Measurements from ENCODE around the gene POC5.

Gene POC5

GRCh38 chr5:75723378-75723777 lies 6.1 kb upstream of the POC5 start:
- ChIA-PET POLR2A (no interaction called here), CTCF (no interaction called here)
- Histone ChIP-seq H3K27me3 (replicated peaks in 2 of 5; ENCODE audit: control insufficient read depth in 4 of 5, insufficient read depth in 5 of 5, low read length in 4 of 5) (no peaks in the 10 kb centered on the region), H3K27ac (ENCODE audit: insufficient read depth in 1 of 2, low read depth in 1 of 2, low read length in 2 of 2, poor library complexity in 1 of 2, severe bottlenecking in 2 of 2) (no peak overlapping the region), H3K36me3 (ENCODE audit: control insufficient read depth in 4 of 4, insufficient read depth in 4 of 4, low read length in 3 of 4) (no peaks in the 10 kb centered on the region), H3K9me3 (ENCODE audit: control extremely low read depth in 1 of 5, control insufficient read depth in 4 of 5, insufficient read depth in 2 of 5, low read depth in 1 of 5, low read length in 4 of 5) (no peaks in the 10 kb centered on the region), H3K4me3 (ENCODE audit: control insufficient read depth in 1 of 7, extremely low read depth in 1 of 7, insufficient read depth in 4 of 7, low read depth in 2 of 7, low read length in 6 of 7) (no peak overlapping the region), H3K4me1 (ENCODE audit: control extremely low read depth in 1 of 4, control insufficient read depth in 4 of 4, insufficient read depth in 4 of 4, low read length in 3 of 4) (no peaks in the 10 kb centered on the region)
- no CpG with 5 or more reads among the region's 1 CpG for WGBS (ENCODE audit: insufficient coverage)
- DNase-seq, result no peak

DNA sequence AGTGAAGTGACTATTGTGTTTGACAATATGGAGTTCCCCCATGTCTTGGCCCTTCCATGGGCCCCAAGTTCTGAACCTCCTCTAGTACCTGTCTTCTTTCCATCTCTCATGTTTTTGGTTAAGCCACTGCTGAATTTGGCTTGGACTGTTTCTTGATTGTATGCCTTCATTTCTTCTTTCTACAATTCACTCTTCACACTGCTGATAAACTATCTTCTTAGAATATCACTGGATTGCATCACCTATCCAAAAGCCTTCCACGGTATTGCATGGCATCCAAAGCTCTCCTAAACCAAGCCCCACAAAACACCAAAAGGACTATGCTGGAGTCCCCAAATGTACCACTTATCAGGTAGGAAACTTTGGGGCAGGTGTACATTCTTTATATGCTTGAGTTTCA lies 4.3 kb upstream of the POC5 start:
- WGBS (ENCODE audit: insufficient coverage), result 100% methylated on average over 1 of the region's 1 CpG
- DNase-seq, result no peak
- Histone ChIP-seq H3K9me3 (ENCODE audit: control extremely low read depth in 1 of 5, control insufficient read depth in 4 of 5, insufficient read depth in 2 of 5, low read depth in 1 of 5, low read length in 4 of 5) (no peaks in the 10 kb centered on the region), H3K4me1 (ENCODE audit: control extremely low read depth in 1 of 4, control insufficient read depth in 4 of 4, insufficient read depth in 4 of 4, low read length in 3 of 4) (peaks cover 0 to 6% (median 2%) of the 10 kb centered on the region in 4 experiments), H3K27ac (ENCODE audit: insufficient read depth in 1 of 2, low read depth in 1 of 2, low read length in 2 of 2, poor library complexity in 1 of 2, severe bottlenecking in 2 of 2) (no peak overlapping the region), H3K27me3 (replicated peaks in 2 of 5; ENCODE audit: control insufficient read depth in 4 of 5, insufficient read depth in 5 of 5, low read length in 4 of 5) (no peaks in the 10 kb centered on the region), H3K36me3 (ENCODE audit: control insufficient read depth in 4 of 4, insufficient read depth in 4 of 4, low read length in 3 of 4) (no peaks in the 10 kb centered on the region), H3K4me3 (ENCODE audit: control insufficient read depth in 1 of 7, extremely low read depth in 1 of 7, insufficient read depth in 4 of 7, low read depth in 2 of 7, low read length in 6 of 7) (no peak overlapping the region)
- CTCF ChIA-PET, result no interaction called here
- POLR2A ChIA-PET, result no interaction called here

DNA sequence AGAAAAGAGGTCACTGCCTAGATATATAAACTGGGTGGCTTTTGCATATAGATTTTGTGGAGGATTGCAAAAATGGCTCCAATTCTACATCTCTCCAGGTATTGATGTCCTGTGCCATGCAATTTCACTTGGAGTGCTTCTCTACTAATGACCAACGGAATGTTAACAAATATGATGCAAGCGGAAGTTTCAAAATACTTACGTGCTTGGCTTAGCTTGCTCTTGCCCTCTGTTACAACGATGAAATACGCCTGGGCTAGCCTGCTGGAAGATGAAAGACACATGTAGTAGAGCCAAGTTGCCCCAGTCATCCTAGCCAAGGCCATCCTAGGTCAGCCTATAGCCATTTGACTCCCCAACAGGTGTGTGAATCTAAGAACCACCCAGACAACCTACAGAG lies 3.6 kb upstream of the POC5 start:
- ChIA-PET CTCF (no interaction called here), POLR2A (no interaction called here)
- peaks cover 3 to 13% (median 7%) of the 10 kb centered on the region in 4 experiments for H3K4me1 ChIP-seq (ENCODE audit: control extremely low read depth in 1 of 4, control insufficient read depth in 4 of 4, insufficient read depth in 4 of 4, low read length in 3 of 4)
- H3K9me3 ChIP-seq (ENCODE audit: control extremely low read depth in 1 of 5, control insufficient read depth in 4 of 5, insufficient read depth in 2 of 5, low read depth in 1 of 5, low read length in 4 of 5), result no peaks in the 10 kb centered on the region
- no peaks in the 10 kb centered on the region for H3K36me3 ChIP-seq (ENCODE audit: control insufficient read depth in 4 of 4, insufficient read depth in 4 of 4, low read length in 3 of 4)
- H3K27me3 ChIP-seq (replicated peaks in 2 of 5; ENCODE audit: control insufficient read depth in 4 of 5, insufficient read depth in 5 of 5, low read length in 4 of 5), result no peaks in the 10 kb centered on the region
- WGBS (ENCODE audit: insufficient coverage), result 91% methylated on average over 5 of the region's 5 CpGs
- H3K27ac ChIP-seq (ENCODE audit: insufficient read depth in 1 of 2, low read depth in 1 of 2, low read length in 2 of 2, poor library complexity in 1 of 2, severe bottlenecking in 2 of 2), result no peak overlapping the region
- H3K4me3 ChIP-seq (ENCODE audit: control insufficient read depth in 1 of 7, extremely low read depth in 1 of 7, insufficient read depth in 4 of 7, low read depth in 2 of 7, low read length in 6 of 7), result no peak overlapping the region
- no peak for DNase-seq

- Histone ChIP-seq H3K27ac (ENCODE audit: insufficient read depth in 1 of 2, low read depth in 1 of 2, low read length in 2 of 2, poor library complexity in 1 of 2, severe bottlenecking in 2 of 2) (peak overlapping the region; percentile 85), H3K4me3 (ENCODE audit: control insufficient read depth in 1 of 7, extremely low read depth in 1 of 7, insufficient read depth in 4 of 7, low read depth in 2 of 7, low read length in 6 of 7) (peak overlapping the region; percentile 79 to 99 (median 95)), H3K36me3 (ENCODE audit: control insufficient read depth in 4 of 4, insufficient read depth in 4 of 4, low read length in 3 of 4) (peaks cover 0 to 8% (median 5%) of the 10 kb centered on the region in 4 experiments), H3K9me3 (ENCODE audit: control extremely low read depth in 1 of 5, control insufficient read depth in 4 of 5, insufficient read depth in 2 of 5, low read depth in 1 of 5, low read length in 4 of 5) (no peaks in the 10 kb centered on the region), H3K27me3 (replicated peaks in 2 of 5; ENCODE audit: control insufficient read depth in 4 of 5, insufficient read depth in 5 of 5, low read length in 4 of 5) (no peaks in the 10 kb centered on the region), H3K4me1 (ENCODE audit: control extremely low read depth in 1 of 4, control insufficient read depth in 4 of 4, insufficient read depth in 4 of 4, low read length in 3 of 4) (peaks cover 3 to 16% (median 8%) of the 10 kb centered on the region in 4 experiments)
- ChIA-PET CTCF (no interaction called here), POLR2A (no interaction called here)
- no peak for DNase-seq
- 0% methylated on average over 7 of the region's 7 CpGs for WGBS (ENCODE audit: insufficient coverage)
Measured at GRCh38 chr5:75716715-75717081, 539 bp downstream of the POC5 start.

- peaks cover 3 to 20% (median 13%) of the 10 kb centered on the region in 4 experiments for H3K36me3 ChIP-seq (ENCODE audit: control insufficient read depth in 4 of 4, insufficient read depth in 4 of 4, low read length in 3 of 4)
- H3K4me3 ChIP-seq (ENCODE audit: control insufficient read depth in 1 of 7, extremely low read depth in 1 of 7, insufficient read depth in 4 of 7, low read depth in 2 of 7, low read length in 6 of 7), result no peak overlapping the region
- ChIA-PET POLR2A (no interaction called here), CTCF (interaction anchor here (1.8 kb wide), 1 partner anchor 17 kb away, joined by 4 read pairs; no protein-coding TSS in a partner anchor)
- WGBS (ENCODE audit: insufficient coverage), result 100% methylated on average over 2 of the region's 2 CpGs
- H3K27ac ChIP-seq (ENCODE audit: insufficient read depth in 1 of 2, low read depth in 1 of 2, low read length in 2 of 2, poor library complexity in 1 of 2, severe bottlenecking in 2 of 2), result peak overlapping the region; percentile 9 to 19
- peaks cover 7 to 29% (median 22%) of the 10 kb centered on the region in 4 experiments for H3K4me1 ChIP-seq (ENCODE audit: control extremely low read depth in 1 of 4, control insufficient read depth in 4 of 4, insufficient read depth in 4 of 4, low read length in 3 of 4)
- peaks cover 0 to 1% (median 0%) of the 10 kb centered on the region in 5 experiments for H3K9me3 ChIP-seq (ENCODE audit: control extremely low read depth in 1 of 5, control insufficient read depth in 4 of 5, insufficient read depth in 2 of 5, low read depth in 1 of 5, low read length in 4 of 5)
- no peak for DNase-seq
- no peaks in the 10 kb centered on the region for H3K27me3 ChIP-seq (replicated peaks in 2 of 5; ENCODE audit: control insufficient read depth in 4 of 5, insufficient read depth in 5 of 5, low read length in 4 of 5)
Measured at GRCh38 chr5:75712091-75712490, 5.1 kb downstream of the POC5 start.

DNA sequence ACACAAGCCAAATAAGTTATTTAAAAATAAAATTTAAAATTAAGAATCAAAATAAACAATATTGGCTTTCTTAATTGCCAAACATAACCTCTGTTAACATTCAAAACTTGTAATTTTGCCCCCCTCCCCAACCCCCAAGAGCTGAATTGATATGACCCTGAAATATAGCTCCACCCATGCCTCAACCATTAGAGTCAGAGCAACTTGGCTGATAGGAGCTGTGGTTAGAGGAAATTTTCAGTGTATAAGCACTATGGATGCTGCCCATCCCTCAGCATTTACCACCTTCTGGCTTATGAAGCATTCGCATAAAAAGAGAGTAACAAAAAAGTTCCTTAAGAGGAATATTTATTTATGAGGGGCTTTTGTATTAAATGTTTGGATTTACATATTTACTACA lies 6.1 kb downstream of the POC5 start:
- CTCF ChIA-PET, result interaction anchor here (1.8 kb wide), 1 partner anchor 18 kb away, joined by 4 read pairs; no protein-coding TSS in a partner anchor
- no CpG with 5 or more reads among the region's 1 CpG for WGBS (ENCODE audit: insufficient coverage)
- POLR2A ChIA-PET, result no interaction called here

DNA sequence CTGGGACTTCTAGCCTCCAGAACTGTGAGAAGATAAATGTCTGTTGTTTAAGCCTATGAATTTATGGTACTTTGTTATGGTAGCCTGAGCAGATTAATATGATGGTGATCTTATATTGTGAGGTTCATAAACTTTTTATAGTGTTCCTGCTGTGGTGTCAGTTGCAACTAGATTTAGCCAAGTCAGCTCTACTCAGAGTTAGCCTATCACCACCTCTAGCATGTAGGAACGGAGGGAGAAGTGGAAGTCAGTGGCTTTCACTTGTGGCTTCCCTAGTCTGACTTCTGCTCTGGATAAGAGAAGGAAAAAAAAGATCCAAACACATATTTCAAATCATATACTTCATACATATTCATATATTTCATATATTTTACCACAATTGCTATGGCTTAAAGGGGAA lies 6.6 kb downstream of the POC5 start:
- H3K27me3 ChIP-seq (replicated peaks in 2 of 5; ENCODE audit: control insufficient read depth in 4 of 5, insufficient read depth in 5 of 5, low read length in 4 of 5), result no peaks in the 10 kb centered on the region
- peaks cover 0 to 1% (median 0%) of the 10 kb centered on the region in 5 experiments for H3K9me3 ChIP-seq (ENCODE audit: control extremely low read depth in 1 of 5, control insufficient read depth in 4 of 5, insufficient read depth in 2 of 5, low read depth in 1 of 5, low read length in 4 of 5)
- peak overlapping the region in 2 of 7 experiments; percentile 5 to 33 for H3K4me3 ChIP-seq (ENCODE audit: control insufficient read depth in 1 of 7, extremely low read depth in 1 of 7, insufficient read depth in 4 of 7, low read depth in 2 of 7, low read length in 6 of 7)
- H3K27ac ChIP-seq (ENCODE audit: insufficient read depth in 1 of 2, low read depth in 1 of 2, low read length in 2 of 2, poor library complexity in 1 of 2, severe bottlenecking in 2 of 2), result peak overlapping the region in 1 of 2 experiments; percentile 54
- H3K36me3 ChIP-seq (ENCODE audit: control insufficient read depth in 4 of 4, insufficient read depth in 4 of 4, low read length in 3 of 4), result peaks cover 7 to 25% (median 15%) of the 10 kb centered on the region in 4 experiments
- WGBS (ENCODE audit: insufficient coverage), result 0% methylated on average over 1 of the region's 1 CpG
- peaks cover 0 to 19% (median 16%) of the 10 kb centered on the region in 4 experiments for H3K4me1 ChIP-seq (ENCODE audit: control extremely low read depth in 1 of 4, control insufficient read depth in 4 of 4, insufficient read depth in 4 of 4, low read length in 3 of 4)
- ChIA-PET CTCF (interaction anchor here (1.8 kb wide), 1 partner anchor 18 kb away, joined by 4 read pairs; no protein-coding TSS in a partner anchor), POLR2A (no interaction called here)
- DNase-seq, result peak; percentile 48 to 81 (median 77)

More for the DNA sequence above, 6.1 kb downstream of the POC5 start:
- DNase-seq, result peak in 2 of 3 donors; percentile 8 to 21
- Histone ChIP-seq H3K4me3 (ENCODE audit: control insufficient read depth in 1 of 7, extremely low read depth in 1 of 7, insufficient read depth in 4 of 7, low read depth in 2 of 7, low read length in 6 of 7) (no peak overlapping the region), H3K4me1 (ENCODE audit: control extremely low read depth in 1 of 4, control insufficient read depth in 4 of 4, insufficient read depth in 4 of 4, low read length in 3 of 4) (peaks cover 2 to 24% (median 18%) of the 10 kb centered on the region in 4 experiments), H3K36me3 (ENCODE audit: control insufficient read depth in 4 of 4, insufficient read depth in 4 of 4, low read length in 3 of 4) (peaks cover 7 to 25% (median 15%) of the 10 kb centered on the region in 4 experiments), H3K27me3 (replicated peaks in 2 of 5; ENCODE audit: control insufficient read depth in 4 of 5, insufficient read depth in 5 of 5, low read length in 4 of 5) (no peaks in the 10 kb centered on the region), H3K27ac (ENCODE audit: insufficient read depth in 1 of 2, low read depth in 1 of 2, low read length in 2 of 2, poor library complexity in 1 of 2, severe bottlenecking in 2 of 2) (peak overlapping the region in 1 of 2 experiments; percentile 54), H3K9me3 (ENCODE audit: control extremely low read depth in 1 of 5, control insufficient read depth in 4 of 5, insufficient read depth in 2 of 5, low read depth in 1 of 5, low read length in 4 of 5) (peaks cover 0 to 1% (median 0%) of the 10 kb centered on the region in 5 experiments)

All from common myeloid progenitor, CD34-positive (primary cell).